ENCODE data around the gene HELB.
"Not testable (repeated sequence)": the region's sequence is repeated elsewhere in the genome, so short reads cannot be mapped to it uniquely, and the experiment has no call there.

Gene HELB

DNA sequence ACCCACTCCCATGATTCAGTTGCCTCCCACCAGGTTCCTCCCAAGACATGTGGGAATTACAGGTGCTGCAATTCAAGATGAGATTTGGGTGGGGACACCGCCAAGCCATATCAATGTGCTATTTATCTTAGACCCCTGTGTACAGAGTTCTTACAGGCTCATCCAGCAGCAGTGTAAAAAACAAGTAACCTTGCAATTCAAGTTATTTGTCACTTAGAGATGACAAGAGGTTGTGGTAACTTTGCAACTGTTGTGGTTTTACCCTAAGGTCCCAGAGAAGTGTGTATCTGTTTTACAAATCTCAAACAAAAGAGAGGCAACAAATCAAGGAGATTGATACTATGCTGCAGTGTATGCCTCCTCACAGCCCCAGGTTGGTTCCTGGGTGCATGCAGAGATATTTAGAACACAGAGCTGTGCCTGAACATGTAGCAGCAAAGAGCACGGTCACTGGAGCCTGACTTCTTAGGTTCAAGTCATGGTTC lies 11.5 kb upstream of the HELB start:
- TF ChIP-seq, protein P1, sequence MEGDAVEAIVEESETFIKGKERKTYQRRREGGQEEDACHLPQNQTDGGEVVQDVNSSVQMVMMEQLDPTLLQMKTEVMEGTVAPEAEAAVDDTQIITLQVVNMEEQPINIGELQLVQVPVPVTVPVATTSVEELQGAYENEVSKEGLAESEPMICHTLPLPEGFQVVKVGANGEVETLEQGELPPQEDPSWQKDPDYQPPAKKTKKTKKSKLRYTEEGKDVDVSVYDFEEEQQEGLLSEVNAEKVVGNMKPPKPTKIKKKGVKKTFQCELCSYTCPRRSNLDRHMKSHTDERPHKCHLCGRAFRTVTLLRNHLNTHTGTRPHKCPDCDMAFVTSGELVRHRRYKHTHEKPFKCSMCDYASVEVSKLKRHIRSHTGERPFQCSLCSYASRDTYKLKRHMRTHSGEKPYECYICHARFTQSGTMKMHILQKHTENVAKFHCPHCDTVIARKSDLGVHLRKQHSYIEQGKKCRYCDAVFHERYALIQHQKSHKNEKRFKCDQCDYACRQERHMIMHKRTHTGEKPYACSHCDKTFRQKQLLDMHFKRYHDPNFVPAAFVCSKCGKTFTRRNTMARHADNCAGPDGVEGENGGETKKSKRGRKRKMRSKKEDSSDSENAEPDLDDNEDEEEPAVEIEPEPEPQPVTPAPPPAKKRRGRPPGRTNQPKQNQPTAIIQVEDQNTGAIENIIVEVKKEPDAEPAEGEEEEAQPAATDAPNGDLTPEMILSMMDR (conservative IDR thresholded peaks at IDR 0.05; ENCODE audit: control insufficient read depth, insufficient read depth, low read depth, low read length): no peak
- H3K4me3 ChIP-seq (ENCODE audit: control insufficient read depth, low read depth, low read length): no peak overlapping the region
- DNase-seq (ENCODE audit: low read depth): no peak

DNA sequence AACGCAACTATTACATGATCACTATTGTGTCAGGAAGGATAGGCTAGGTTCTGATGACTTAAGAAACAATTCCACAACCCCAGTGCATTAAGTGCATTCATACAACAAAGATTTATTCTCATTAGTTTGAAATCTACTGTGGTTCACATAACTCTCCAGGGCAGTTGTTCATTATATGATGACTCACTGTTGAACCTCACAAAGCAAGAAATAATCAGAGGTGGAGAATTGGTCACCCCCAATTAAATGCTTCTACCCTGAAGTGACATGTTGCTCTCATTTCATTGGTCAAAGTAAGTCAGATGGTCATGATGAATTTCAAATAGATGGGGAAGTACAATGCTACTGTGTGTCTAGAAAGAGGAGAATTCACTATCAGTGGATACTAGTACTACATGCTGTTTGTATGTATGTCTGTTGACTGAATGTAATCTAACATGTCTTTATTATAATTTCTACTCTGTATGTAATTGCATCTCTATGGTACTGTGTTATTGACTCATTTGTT lies 6.1 kb upstream of the HELB start:
- DNase-seq (ENCODE audit: low read depth): no peak
- TF ChIP-seq, protein P1 (conservative IDR thresholded peaks at IDR 0.05; ENCODE audit: control insufficient read depth, insufficient read depth, low read depth, low read length): no peak
- H3K4me3 ChIP-seq (ENCODE audit: control insufficient read depth, low read depth, low read length): no peak overlapping the region

DNA sequence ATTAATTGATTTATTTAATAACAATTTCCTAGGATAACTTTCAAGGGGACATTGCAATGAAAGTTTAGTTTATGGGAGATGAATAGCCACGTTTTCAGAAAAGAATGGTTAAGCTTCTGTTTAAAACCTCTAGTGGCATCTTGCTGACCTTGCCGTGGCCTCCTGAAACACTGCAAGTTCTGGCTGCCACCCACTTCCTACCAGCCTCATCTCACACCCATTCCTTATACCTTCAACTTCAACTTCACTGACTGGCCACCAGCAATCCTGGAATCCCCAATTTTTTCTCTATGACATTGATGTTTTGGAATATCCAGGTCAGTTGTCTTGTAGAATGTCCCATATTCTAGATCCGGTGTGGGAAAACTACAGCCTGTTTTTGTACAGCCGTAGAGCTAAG lies 5.2 kb upstream of the HELB start:
- no peak overlapping the region for H3K4me3 ChIP-seq (ENCODE audit: control insufficient read depth, low read depth, low read length)
- TF ChIP-seq, protein P1 (conservative IDR thresholded peaks at IDR 0.05; ENCODE audit: control insufficient read depth, insufficient read depth, low read depth, low read length): no peak
- DNase-seq (ENCODE audit: low read depth): no peak

DNA sequence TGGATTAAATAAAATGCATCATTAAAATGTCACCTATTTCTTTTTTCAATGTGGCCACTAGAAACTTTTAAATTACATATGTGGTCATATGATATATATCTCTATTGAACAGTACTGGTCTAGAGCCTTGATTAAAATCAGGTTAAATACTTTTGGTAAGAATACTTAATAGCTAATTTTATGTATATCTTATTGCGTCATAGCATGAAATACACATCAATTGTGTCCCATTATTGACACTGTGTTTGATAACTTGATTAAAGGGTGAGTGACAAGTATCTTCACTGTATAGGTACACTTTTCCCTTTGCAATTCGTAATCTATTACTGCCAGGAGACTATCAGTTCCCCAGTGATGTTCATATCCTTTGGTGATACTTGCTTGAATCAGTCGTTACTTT lies 4.4 kb upstream of the HELB start:
- DNase-seq (ENCODE audit: low read depth): no peak
- no peak overlapping the region for H3K4me3 ChIP-seq (ENCODE audit: control insufficient read depth, low read depth, low read length)
- TF ChIP-seq, protein P1 (conservative IDR thresholded peaks at IDR 0.05; ENCODE audit: control insufficient read depth, insufficient read depth, low read depth, low read length): no peak

DNA sequence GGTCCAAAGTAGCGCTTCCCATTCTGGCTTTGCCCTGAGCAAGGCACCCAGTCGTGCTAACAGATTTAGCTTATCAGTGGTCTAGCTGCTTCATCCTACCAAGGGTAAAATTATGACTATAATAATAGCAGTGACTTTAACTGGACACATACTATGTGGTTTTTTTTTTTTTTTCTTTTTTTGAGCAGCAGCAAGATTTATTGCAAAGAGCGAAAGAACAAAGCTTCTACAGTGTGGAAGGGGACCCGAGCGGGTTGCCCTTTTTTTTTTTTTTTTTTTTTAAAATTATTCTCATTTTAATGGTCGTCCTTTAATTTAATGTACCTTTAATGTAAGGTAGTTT lies 505 bp downstream of the HELB start:
- DNase-seq (ENCODE audit: low read depth): no peak
- TF ChIP-seq, protein P1 (conservative IDR thresholded peaks at IDR 0.05; ENCODE audit: control insufficient read depth, insufficient read depth, low read depth, low read length): no peak
- peak overlapping the region; percentile 79 for H3K4me3 ChIP-seq (ENCODE audit: control insufficient read depth, low read depth, low read length)

DNA sequence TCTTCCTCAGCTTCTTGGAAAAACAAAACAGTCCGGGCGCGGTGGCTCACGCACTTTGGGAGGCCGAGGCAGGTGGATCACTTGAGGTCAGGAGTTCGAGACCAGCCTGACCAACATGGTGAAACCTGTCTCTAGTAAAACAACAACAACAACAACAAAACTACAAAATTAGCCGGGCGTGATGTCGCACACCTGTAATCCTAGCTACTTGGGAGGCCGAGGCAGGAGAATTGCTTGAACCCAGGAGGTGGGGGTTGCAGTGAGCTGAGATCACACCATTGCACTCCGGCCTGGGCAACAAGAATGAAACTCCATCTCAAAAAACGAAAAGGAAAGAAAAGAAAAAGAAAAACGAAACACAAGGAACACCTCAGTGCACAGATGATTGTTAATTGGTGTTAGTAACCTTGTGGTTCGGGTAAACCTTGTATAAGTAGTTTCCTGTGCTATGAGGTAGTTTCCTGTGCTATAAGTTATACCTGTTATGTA lies 1.1 kb downstream of the HELB start:
- not testable (repeated sequence) for DNase-seq (ENCODE audit: low read depth)

DNA sequence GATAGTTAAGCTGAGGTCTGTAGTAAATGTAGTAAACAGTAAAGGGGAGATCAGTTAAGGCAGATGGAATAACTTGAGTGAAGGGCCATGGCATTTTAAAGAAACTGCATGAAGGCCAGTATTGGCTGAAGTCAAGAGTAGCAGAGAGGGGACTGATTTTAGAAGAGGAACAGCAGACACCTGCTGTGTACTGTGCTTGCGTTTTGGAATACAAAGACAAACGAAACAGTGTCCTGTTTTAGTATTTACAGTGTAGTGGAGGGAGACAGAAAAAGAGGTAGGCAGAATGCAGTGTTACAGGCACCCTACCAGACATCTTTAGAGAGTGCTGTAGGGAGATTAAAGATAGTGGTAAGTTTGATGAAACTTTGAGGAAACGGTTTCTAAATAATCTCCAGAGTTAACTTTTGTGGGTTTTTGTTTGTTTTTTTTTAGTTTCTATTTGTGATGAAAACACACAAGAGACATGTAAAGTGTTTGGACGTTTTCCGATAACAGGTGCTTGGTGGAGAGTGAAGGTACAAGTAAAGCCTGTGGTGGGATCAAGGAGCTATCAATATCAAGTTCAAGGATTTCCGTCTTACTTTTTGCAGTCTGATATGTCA lies 2.1 kb downstream of the HELB start:
- H3K4me3 ChIP-seq (ENCODE audit: control insufficient read depth, low read depth, low read length): no peak overlapping the region
- no peak for DNase-seq (ENCODE audit: low read depth)
- TF ChIP-seq, protein P1 (conservative IDR thresholded peaks at IDR 0.05; ENCODE audit: control insufficient read depth, insufficient read depth, low read depth, low read length): no peak

More for the DNA sequence above, 1.1 kb downstream of the HELB start:
- H3K4me3 ChIP-seq (ENCODE audit: control insufficient read depth, low read depth, low read length): peak overlapping the region; percentile 79

All from fibroblast of mammary gland (primary cell).